HG03354 (cell line): Measurements from ENCODE around the gene TNFAIP8L1.

Experiments used
- ATAC-seq: cut with Tn5 transposase; IDR thresholded peaks from one replicate; pipeline ENCODE4 v1.9.1; 2021; ENCODE audit warnings: mild to moderate bottlenecking; ENCODE audit not compliant: unreplicated experiment, poor library complexity, severe bottlenecking

The TNFAIP8L1 gene

GRCh38 chr19:4695224-4695731 lies 56.0 kb downstream of the TNFAIP8L1 start:
- no peak for ATAC-seq

- ATAC-seq, result no peak
Measured at GRCh38 chr19:4697304-4697703, 58.0 kb downstream of the TNFAIP8L1 start.

DNA sequence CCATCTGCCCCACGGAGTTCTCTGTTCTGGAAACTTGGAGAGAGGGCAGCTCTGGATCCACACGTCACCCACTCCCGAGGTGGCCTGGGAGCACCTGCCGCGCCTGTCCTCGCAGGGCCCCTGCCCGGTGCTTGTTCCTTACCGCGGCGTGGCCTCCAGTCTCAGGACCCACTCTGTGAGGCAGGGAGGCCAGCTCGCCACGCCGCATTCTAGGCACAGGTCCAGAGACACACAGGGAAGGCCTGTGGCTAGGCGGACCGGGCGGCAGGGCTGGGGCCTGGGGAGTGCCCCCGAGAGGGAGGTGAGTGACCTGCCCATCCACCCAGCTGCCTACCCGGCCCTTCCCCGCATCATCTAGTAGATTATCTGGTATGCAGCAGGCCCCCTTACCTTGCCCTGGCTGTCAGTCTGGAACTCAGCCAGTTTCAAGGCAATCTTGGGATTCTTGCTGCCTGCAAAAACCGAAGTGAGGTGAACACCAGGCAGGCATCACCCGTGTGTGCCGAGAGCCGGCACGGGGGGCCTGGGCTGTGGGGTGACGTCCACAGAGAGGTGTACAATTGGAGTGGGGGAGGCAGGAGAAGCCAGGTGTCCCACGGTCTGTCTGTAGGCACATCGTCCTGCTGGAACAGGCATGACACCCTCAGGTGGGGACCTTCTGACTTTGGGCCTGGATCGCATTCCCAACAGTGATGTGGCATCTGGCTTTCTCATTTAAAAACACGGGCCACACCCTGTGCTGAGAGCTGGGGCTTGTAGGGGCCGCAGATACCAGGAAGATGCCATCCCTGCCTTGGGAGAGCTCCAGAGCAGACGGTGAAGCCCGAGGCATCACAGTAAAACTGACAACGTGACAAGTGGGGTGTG lies 60.7 kb downstream of the TNFAIP8L1 start:
- ATAC-seq, result no peak

DNA sequence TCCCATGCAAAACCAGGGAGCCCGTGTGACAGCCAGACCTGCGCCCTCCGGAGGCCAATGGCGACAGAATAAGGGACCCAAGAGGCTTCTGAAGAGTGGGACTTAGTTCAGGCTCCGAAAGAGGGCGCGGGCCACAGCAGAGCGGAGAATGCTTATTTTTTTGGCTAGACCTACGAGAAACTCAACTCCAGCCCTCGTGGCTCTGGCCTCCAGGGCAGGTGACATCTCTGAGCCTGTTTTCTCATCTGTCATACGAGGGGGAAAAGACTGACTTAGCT lies 61.3 kb downstream of the TNFAIP8L1 start:
- no peak for ATAC-seq

DNA sequence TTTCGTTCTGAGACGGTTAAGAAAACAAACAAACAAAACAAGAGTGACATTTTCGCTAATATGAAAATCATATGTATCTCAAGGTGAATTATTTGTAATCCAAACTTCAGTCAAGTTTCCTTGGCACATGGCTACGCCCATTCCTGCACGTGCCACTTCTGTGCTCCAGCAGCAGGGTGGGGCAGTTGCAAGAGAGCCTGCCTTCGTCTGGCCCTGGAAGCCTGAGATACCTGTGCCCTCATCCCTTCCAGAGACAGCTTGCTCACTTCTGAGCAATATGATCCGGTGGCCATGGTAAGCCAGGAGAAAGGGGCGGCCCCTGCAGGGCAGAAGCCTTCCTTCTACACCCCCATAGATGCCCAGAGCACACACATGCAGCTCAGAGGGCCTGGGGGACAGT lies 62.2 kb downstream of the TNFAIP8L1 start:
- ATAC-seq, result no peak

GRCh38 chr19:4702764-4703163 lies 63.4 kb downstream of the TNFAIP8L1 start:
- ATAC-seq, result no peak

- ATAC-seq, result no peak
Measured at GRCh38 chr19:4703671-4704316, 64.5 kb downstream of the TNFAIP8L1 start.

GRCh38 chr19:4704317-4704673 lies 65.0 kb downstream of the TNFAIP8L1 start:
- no peak for ATAC-seq
